HG02970 (cell line): Measurements from ENCODE around the gene MAP4K4.
"Not testable (repeated sequence)": the region's sequence is repeated elsewhere in the genome, so short reads cannot be mapped to it uniquely, and the experiment has no call there.

ENCODE experiments used
- ATAC-seq: cut with Tn5 transposase; IDR thresholded peaks from one replicate; pipeline ENCODE4 v1.9.1; 2021; ENCODE audit warnings: mild to moderate bottlenecking, moderate library complexity, moderate number of reproducible peaks; ENCODE audit not compliant: unreplicated experiment, low FRiP score

Gene MAP4K4

DNA sequence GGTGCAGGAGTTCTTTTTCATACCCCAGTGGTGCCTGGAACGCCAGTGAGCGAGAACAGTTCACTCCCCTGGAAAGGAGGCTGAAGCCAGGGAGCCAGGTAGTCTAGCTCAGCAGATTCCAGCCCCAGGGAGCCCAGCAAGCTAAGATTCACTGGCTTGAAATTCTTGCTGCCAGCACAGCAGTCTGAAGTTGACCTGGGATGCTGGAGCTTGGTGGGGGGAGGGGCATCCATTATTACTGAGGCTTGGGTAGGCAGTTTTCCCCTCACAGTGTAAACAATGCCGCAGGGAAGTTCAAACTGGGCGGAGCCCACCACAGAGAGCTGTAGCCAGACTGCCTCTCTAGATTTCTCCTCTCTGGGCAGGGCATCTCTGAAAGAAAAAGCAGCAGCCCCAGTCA is 238.3 kb downstream of the MAP4K4 start:
- not testable (repeated sequence) for ATAC-seq

DNA sequence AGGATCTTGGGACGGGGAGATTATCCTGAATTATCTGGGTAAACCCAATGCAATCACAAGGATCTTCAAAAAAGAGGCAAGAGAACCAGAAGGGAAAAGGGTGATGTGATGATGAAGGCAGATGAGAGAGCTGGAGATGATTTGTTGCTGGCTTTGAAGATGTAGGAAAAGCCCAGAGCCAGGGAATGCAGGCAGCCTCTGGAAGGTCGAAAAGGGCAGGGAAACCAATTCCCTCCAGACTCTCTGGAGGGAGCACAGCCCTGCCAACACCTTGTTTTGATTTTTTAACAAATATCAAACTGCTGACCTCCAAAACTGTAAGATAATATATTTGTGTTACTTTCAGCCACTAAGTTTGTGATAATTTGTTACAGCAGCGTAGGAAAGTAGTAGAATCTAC is 245.3 kb downstream of the MAP4K4 start:
- no peak for ATAC-seq
